Raji (cell line): Measurements from ENCODE around the gene KISS1R.

Source experiments
- POLR2A ChIP-seq: IDR thresholded peaks from 2 replicates; pipeline ENCODE4 v1.6.1; 2011; ENCODE audit warnings: low read depth, low read length, control low read depth; ENCODE audit not compliant: insufficient read depth

KISS1R gene

DNA sequence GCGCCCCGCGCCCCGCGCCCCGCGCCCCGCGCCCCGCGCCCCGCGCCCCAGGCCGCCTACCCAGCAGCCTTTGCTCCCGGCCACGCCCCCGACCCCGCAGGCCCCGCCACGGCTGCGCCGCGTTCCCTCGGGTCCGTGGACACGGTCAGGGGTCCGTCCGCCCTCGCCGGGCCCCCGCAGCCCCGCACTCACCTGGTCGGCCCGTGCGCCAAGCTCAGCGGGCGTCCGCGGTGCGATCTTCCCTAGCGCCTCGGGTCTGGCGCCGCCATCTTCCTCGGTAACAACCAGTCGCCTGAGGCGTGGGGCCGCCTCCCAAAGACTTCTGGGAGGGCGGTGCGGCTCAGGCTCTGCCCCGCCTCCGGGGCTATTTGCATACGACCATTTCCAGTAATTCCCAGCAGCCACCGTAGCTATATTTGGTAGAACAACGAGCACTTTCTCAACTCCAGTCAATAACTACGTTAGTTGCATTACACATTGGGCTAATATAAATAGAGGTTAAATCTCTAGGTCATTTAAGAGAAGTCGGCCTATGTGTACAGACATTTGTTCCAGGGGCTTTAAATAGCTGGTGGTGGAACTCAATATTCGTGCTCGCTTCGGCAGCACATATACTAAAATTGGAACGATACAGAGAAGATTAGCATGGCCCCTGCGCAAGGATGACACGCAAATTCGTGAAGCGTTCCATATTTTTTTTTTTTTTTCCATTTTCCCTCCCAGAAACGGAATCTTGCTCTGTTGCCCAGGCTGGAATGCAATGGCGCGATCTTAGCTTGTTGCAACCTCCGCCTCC lies 24.0 kb upstream of the KISS1R start, which contains the start of the genes MED16 and RNU6-9:
MED16 (minus strand) TSS at position 294 of the 796 bp plus-strand sequence. CDS start 2,056 bp downstream, outside the sequence.
RNU6-9 (plus strand) TSS at position 591 of the 796 bp plus-strand sequence.
- peak; percentile 82 for TF ChIP-seq POLR2A

DNA sequence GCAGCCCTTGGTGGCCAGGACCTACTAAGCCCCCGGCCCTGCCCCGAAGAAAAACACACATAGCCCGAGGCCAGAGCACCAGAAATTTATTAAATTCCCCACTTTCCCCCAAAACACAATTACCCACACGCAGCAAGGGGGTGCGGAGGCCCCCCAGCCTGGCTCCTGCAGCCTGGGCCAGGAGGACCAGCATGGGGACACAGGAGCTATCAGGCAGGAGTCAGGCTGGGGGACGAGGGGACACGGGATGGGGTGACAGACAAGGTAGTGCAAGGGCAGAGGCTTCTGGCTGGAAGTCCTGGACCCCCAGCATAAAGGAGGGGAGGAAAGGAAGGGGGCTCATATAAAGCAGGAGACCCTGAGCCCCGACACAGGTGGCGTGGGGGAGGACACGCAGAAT lies 20.7 kb upstream of the KISS1R start:
- no peak for TF ChIP-seq POLR2A

GRCh38 chr19:896999-897398 lies 20.1 kb upstream of the KISS1R start:
- no peak for TF ChIP-seq POLR2A

DNA sequence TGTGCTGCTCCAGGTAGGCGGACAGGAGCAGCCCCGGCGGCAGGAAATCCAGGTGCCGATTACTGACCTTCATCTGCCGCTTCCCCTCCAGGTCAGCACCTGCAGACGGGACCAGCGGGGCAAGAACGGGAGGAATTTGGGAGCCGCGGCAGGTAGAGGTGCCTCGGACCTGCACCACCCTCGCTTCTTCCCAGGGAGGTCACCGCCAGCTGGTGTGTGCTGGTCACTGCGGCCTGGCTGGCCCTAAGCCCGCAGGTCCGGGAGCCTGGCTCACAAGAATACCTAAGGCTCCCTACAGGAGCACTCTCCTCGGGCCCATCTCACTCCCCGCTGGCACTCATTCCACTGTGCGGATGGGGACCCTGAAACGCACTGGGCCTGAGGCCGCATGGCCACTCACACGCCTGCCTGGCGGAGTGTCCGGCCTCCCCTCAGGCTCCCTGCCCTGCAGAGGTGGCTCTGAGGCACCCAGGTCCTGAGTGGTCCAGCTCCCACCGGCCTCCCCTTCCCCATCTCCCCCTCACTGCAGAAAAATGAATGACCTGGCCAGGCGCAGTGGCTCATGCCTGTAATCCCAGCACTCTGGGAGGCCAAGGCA lies 19.6 kb upstream of the KISS1R start:
- TF ChIP-seq POLR2A, result no peak

DNA sequence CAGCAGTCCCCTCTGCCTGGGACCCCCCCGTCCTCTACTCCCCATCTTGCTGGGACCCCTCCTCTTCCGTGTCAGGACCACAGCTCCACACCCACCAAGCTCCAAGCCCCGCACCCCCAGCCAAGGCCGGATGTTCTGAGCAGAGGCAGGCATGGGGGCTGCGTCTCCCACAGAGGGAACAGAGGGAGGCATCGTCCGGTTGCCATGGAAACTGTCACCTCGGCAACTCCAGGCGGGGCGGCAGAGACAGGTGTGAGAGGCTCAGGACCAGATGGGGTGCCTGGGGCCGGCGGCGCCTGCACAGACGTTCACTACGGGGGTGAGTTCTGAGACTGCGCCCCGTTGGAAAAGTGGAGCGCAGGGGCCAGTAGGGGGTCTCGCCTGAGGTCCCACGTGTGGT lies 18.5 kb upstream of the KISS1R start:
- TF ChIP-seq POLR2A, result no peak

- TF ChIP-seq POLR2A, result no peak
Observed at GRCh38 chr19:899336-900042, 17.6 kb upstream of the KISS1R start.

- TF ChIP-seq POLR2A, result no peak
Observed at GRCh38 chr19:900043-900301, 17.2 kb upstream of the KISS1R start.

DNA sequence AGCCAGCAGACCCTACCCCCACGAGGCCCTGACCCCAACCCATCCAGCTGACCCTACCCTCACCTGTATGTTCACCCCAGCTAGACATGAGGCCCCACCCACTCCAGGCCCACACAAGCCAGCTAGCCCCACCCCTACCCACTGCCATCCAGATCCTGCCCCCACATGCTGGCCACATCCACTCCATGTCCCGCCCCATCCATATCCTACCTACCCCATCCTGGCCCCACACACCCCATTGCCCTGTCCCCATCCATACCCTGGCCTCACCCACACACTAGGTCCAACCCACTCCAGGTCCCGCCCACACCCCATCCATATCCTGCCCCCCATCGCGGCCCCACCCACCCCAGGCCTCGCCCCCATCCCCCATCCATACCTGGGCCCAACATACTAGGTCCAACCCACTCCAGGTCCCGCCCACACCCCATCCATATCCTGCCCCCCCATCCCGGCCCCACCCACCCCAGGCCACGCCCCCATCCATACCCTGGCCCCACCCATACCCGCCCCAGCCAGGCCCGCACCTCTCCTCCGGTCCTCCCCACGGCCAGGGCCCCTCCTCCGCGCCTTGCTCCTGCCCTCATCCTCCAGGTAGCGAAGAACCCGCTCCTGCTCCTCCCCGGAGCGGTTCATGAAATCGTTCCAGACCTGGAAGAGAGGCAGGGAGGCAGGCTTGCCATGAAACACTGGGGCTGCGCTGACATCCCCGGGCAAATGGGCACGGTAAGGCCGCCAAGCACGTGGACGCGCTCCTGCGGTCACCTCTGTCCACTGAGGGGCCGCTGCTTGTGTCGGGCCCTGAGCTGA lies 16.6 kb upstream of the KISS1R start:
- no peak for TF ChIP-seq POLR2A

- TF ChIP-seq POLR2A, result no peak
Observed at GRCh38 chr19:901216-902092, 15.7 kb upstream of the KISS1R start.

DNA sequence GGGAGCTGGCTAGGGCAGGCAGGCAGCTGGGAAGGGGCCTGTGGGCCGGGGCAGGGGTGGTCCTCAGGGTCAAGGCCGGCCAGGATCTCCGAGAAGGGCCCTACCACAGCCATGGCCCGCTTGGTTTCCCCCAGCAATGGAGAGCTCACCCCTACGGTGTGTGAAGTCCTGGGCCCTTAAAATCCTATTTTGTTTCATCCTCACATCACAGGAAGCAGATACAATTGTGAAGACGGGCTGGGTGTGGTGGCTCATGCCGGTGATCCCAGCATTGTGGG lies 15.1 kb upstream of the KISS1R start:
- no peak for TF ChIP-seq POLR2A

GRCh38 chr19:902446-903226 lies 14.5 kb upstream of the KISS1R start:
- TF ChIP-seq POLR2A, result no peak

GRCh38 chr19:903266-903797 lies 13.8 kb upstream of the KISS1R start:
- no peak for TF ChIP-seq POLR2A

DNA sequence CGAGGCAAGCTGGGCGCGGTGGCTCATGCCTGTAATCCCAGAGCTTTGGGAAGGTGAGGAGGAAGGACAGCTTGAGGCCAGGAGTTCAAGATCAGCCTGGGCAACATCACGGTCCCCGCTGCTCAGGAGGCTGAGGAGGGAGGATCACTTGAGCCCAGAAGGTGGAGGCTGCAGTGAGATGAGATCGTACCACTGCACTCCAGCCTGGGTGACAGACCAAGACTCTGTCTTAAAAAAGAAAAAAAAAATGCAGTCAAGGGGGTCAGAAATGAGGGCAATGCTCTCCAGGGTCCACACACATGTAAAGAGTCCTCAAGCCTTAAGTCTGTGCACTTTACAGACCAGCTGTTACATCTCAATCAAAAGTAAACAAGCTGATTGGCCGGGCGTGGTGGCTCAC lies 12.6 kb upstream of the KISS1R start:
- no peak for TF ChIP-seq POLR2A

DNA sequence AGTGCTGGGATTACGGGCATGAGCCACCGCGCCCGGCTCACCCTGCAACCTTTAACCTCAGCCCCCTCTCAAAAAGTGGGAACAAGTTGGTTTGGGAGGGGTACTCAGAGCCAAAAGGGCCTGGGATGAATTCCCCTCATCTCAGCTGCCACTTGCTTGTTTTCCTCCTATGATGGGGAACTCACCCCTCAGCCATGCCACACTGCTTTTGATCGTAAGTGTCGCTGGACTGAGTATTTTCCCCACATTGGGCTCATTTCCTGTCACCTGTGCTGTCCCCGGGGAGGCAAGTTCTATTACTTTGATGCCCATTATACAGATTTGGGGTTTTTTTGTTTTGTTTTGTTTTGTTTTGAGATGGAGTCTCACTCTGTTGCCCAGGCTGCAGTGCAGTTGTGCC lies 10.7 kb upstream of the KISS1R start:
- TF ChIP-seq POLR2A, result no peak
